ENCODE results near the gene THSD1. TPM values are rescaled to one million over a fixed set of nuclear protein-coding genes. Genes with fewer than 3 reads are reported as not detected.

The THSD1 gene
- total and polyA plus RNA-seq, 2 donors (not counting 1 experiment from before 2014, with no cell fraction given), result 0.34 to 0.58 TPM

- Histone ChIP-seq H3K9ac (ENCODE audit: low read length) (no peak overlapping the region), H4K20me1 (ENCODE audit: control insufficient read depth, insufficient read depth, low read length, poor library complexity, severe bottlenecking) (no peaks in the 10 kb centered on the region), H3K27me3 (replicated peaks in 1 of 4; ENCODE audit: control extremely low read depth in 1 of 4, control insufficient read depth in 3 of 4, insufficient read depth in 4 of 4, low read length in 3 of 4) (peaks cover 0 to 2% (median 0%) of the 10 kb centered on the region in 4 experiments), H3K36me3 (replicated peaks in 1 of 2; ENCODE audit: control extremely low read depth in 1 of 2, control insufficient read depth in 1 of 2, extremely low read depth in 1 of 2, insufficient read depth in 2 of 2, low read length in 1 of 2) (no peaks in the 10 kb centered on the region), H3K79me2 (ENCODE audit: control insufficient read depth, insufficient read depth, low read length) (no peaks in the 10 kb centered on the region), H3K4me3 (ENCODE audit: control extremely low read depth in 1 of 5, extremely low read depth in 1 of 5, insufficient read depth in 1 of 5, low read depth in 2 of 5, low read length in 4 of 5) (no peak overlapping the region), H3K9me3 (ENCODE audit: control extremely low read depth in 1 of 3, control insufficient read depth in 2 of 3, insufficient read depth in 1 of 3, low read length in 2 of 3) (no peaks in the 10 kb centered on the region), H3K27ac (ENCODE audit: low read length in 2 of 2) (no peak overlapping the region), H3K4me2 (replicated peaks; ENCODE audit: low read depth, low read length, poor library complexity, severe bottlenecking) (no peak overlapping the region), H3K4me1 (ENCODE audit: control insufficient read depth in 2 of 2, insufficient read depth in 2 of 2, low read length in 2 of 2) (no peaks in the 10 kb centered on the region), H2AFZ (ENCODE audit: insufficient read depth, low read depth, low read length, poor library complexity, severe bottlenecking) (no peak overlapping the region)
- POLR2A ChIA-PET, result no interaction called here
- no peaks in the 10 kb centered on the region for H3K4me1 Mint-ChIP-seq
- H3K27ac Mint-ChIP-seq, result no peak overlapping the region
- WGBS (ENCODE audit: insufficient coverage), result no CpG with 5 or more reads among the region's 6 CpGs
- intact Hi-C loops (cut with micrococcal nuclease), result no loop called here
- H3K27me3 Mint-ChIP-seq, result peaks cover 11% of the 10 kb centered on the region
- no peak overlapping the region for H3K4me3 Mint-ChIP-seq
- ATAC-seq (ENCODE audit: low read depth) (no peak), DNase-seq (no peak)
- no peak for TF ChIP-seq CTCF (IDR thresholded peaks at IDR 0.05)
- H3K9me3 Mint-ChIP-seq (ENCODE audit: insufficient read depth), result no peaks in the 10 kb centered on the region
- CTCF ChIA-PET, result no interaction called here
These were observed 56.8 kb downstream of the THSD1 start for GRCh38 chr13:52348983-52349780.

- TF ChIP-seq CTCF (IDR thresholded peaks at IDR 0.05) (no peak), EZH2 (IDR thresholded peaks at IDR 0.05; ENCODE audit: borderline replicate concordance, insufficient read depth, low read depth, low read length, poor library complexity, severe bottlenecking) (no peak)
- DNase-seq (no peak), ATAC-seq (ENCODE audit: low read depth) (no peak)
- Mint-ChIP-seq H3K27me3 (peaks cover 13% of the 10 kb centered on the region), H3K4me1 (no peaks in the 10 kb centered on the region), H3K27ac (no peak overlapping the region), H3K9me3 (ENCODE audit: insufficient read depth) (no peaks in the 10 kb centered on the region), H3K4me3 (no peak overlapping the region)
- H4K20me1 ChIP-seq (ENCODE audit: control insufficient read depth, insufficient read depth, low read length, poor library complexity, severe bottlenecking), result no peaks in the 10 kb centered on the region
- H3K27ac ChIP-seq (ENCODE audit: low read length in 2 of 2), result no peak overlapping the region
- peaks cover 0 to 2% (median 0%) of the 10 kb centered on the region in 4 experiments for H3K27me3 ChIP-seq (replicated peaks in 1 of 4; ENCODE audit: control extremely low read depth in 1 of 4, control insufficient read depth in 3 of 4, insufficient read depth in 4 of 4, low read length in 3 of 4)
- POLR2A ChIA-PET, result no interaction called here
- H2AFZ ChIP-seq (ENCODE audit: insufficient read depth, low read depth, low read length, poor library complexity, severe bottlenecking), result no peak overlapping the region
- no peaks in the 10 kb centered on the region for H3K36me3 ChIP-seq (replicated peaks in 1 of 2; ENCODE audit: control extremely low read depth in 1 of 2, control insufficient read depth in 1 of 2, extremely low read depth in 1 of 2, insufficient read depth in 2 of 2, low read length in 1 of 2)
- H3K9me3 ChIP-seq (ENCODE audit: control extremely low read depth in 1 of 3, control insufficient read depth in 2 of 3, insufficient read depth in 1 of 3, low read length in 2 of 3), result no peaks in the 10 kb centered on the region
- no peak overlapping the region for H3K4me2 ChIP-seq (replicated peaks; ENCODE audit: low read depth, low read length, poor library complexity, severe bottlenecking)
- H3K9ac ChIP-seq (ENCODE audit: low read length), result no peak overlapping the region
- no peaks in the 10 kb centered on the region for H3K79me2 ChIP-seq (ENCODE audit: control insufficient read depth, insufficient read depth, low read length)
- H3K4me3 ChIP-seq (ENCODE audit: control extremely low read depth in 1 of 5, extremely low read depth in 1 of 5, insufficient read depth in 1 of 5, low read depth in 2 of 5, low read length in 4 of 5), result no peak overlapping the region
- CTCF ChIA-PET, result no interaction called here
- H3K4me1 ChIP-seq (ENCODE audit: control insufficient read depth in 2 of 2, insufficient read depth in 2 of 2, low read length in 2 of 2), result no peaks in the 10 kb centered on the region
- intact Hi-C loops (cut with micrococcal nuclease), result no loop called here
- 89% methylated on average over 3 of the region's 5 CpGs for WGBS (ENCODE audit: insufficient coverage)
These were observed 57.9 kb downstream of the THSD1 start for GRCh38 chr13:52348071-52348470.

All from B cell (primary cell).